HG02623 (cell line): ENCODE data around the gene NPAS2.

ENCODE experiments used
- ATAC-seq: cut with Tn5 transposase; IDR thresholded peaks from one replicate; pipeline ENCODE4 v1.9.1; 2021; ENCODE audit warnings: moderate library complexity; ENCODE audit not compliant: unreplicated experiment

NPAS2 gene

GRCh38 chr2:101004620-101005325 lies 184.8 kb downstream of the NPAS2 start:
- no peak for ATAC-seq

- ATAC-seq, result no peak
Observed at GRCh38 chr2:101006065-101006715, 186.3 kb downstream of the NPAS2 start.

DNA sequence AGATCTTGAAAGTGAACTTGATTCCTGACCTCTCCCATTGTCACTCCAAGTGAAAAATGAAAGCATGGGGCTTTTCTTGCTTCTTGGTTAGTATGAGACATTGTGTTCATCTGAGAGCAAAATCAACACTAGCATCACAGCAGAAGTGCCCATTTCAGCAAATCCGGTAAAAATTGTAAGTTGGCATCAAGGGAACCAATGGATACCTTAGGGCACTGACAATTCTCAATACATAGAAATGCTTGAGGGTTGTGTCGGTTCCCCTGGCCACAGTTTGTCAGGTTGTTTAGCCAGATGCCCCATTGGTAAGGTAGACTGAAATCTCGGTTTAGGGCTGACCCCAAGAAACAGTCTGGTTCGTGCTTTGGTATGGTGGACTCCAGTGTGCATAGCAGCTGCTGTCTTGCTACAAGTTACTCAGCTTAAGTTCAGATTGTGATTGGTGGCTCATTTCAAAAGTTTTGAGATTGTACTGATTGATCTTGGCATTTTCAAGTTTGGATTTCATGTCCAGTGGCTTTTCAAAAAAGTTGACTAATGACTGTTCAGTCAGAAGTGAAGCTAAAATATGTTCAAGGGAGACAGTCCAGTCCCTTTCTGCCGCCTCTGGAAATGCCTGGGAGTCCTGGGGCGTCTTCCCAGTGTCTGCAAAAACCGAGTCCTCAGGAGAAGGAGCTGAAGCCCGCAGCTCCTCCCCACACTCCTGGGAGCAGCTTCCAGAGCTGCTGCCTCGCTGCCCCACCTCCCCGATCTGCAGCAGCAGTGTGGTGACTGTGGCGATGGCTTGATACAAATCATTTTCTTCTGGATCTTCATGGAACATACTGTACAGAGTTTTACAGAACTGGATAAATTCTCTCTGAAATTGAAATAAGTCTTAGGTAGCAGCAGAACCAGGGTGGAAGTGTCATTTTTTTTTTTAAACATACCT lies 187.7 kb downstream of the NPAS2 start:
- no peak for ATAC-seq

DNA sequence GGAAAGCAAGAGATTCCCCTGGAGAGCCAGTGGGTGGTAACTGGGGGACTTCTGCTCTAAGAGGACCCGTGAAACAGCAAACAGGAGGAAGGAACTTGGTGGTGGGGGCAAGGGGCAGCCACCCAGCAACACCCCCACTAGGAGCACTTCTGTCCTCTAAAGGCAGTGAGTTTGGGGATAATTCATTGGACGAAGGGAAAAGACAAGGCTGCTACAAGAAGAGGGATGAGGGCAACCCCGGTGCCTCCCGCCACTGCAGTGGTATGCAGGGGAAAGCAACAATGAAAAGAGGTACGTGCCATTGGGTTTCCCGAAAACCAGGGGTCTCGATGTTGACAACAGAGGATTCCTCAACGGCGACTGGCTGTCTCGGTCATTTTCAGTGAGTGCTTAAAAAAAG lies 191.2 kb downstream of the NPAS2 start:
- ATAC-seq, result no peak

- peak; percentile 93 for ATAC-seq
Observed at GRCh38 chr2:101012054-101012705, 192.2 kb downstream of the NPAS2 start.

DNA sequence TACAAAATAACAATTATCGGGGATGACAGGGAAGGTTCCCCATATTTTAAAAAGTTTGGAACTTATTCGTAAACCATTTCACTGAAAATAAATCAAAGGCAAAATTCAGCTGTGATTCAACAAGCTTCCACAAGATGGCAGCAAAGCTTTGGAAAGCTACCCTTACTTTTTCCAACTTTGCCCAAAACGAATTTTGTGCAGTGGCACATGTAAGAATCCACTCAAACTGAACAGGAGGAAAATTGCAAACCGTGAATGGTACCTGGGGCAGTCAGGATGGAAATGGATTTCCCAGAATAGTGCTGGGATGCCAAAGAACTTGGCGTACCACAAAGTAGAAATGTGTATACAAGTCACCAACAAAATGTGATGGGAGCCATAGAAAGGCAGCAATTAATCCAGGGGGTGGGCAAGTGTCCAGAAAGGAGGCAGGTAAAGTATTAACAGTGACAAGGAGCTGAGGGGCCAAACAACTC lies 192.8 kb downstream of the NPAS2 start:
- ATAC-seq, result no peak

GRCh38 chr2:101014264-101014857 lies 194.4 kb downstream of the NPAS2 start:
- no peak for ATAC-seq

DNA sequence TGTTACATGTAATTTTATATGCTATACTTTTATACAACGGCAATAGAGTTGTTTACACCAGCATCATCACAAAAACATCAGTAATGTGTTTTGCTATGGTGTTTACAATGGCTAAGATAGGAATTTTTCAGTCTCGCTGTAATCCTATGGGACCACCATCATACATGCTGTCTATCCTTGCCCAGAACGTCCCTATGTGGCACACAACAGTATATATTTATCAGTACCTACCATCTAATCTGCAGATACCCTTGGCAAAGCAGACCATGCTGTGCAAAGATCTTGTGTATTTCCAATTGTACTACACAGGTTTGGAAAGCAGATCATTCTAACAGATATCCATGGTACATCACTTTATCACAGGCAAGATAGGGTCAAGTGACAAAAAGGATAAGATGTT lies 197.4 kb downstream of the NPAS2 start:
- ATAC-seq, result no peak

DNA sequence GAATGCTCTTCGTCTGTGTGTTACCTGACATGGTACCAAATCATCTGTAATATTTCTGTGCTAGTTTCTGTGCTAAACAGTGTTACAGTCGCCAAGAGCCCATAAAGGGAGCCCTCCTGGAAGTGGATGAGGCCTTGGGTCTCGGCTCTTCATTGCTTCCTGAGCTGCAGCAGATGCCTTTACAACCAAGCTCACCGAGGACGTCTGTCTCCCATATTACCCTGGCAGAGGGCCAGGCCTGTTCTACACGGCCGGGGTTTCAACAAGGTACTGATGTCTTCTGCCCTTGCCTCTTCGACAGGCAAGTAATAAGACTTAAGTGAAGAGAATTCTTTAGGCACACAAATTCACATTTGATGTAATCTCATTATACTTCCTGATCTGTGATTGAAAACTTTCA lies 199.0 kb downstream of the NPAS2 start:
- no peak for ATAC-seq

DNA sequence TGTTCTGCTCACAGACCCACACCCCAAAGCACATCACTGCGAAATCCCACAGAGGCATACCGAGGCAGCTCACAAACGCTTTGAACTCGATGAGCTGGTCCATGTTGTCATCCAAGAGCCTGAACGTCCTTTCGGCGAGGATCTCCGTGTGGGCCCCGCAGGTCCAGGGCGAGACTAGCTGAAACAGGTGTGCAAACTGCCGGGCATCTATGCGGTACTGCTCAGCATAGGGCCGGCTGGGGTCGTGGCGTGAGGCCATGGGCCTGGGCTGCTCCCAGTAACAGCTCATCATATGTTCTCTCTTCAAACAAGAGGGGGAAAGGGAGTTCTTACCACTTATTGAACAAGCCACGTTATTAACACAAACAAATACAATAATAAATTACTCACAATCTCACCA lies 202.3 kb downstream of the NPAS2 start:
- ATAC-seq, result no peak

DNA sequence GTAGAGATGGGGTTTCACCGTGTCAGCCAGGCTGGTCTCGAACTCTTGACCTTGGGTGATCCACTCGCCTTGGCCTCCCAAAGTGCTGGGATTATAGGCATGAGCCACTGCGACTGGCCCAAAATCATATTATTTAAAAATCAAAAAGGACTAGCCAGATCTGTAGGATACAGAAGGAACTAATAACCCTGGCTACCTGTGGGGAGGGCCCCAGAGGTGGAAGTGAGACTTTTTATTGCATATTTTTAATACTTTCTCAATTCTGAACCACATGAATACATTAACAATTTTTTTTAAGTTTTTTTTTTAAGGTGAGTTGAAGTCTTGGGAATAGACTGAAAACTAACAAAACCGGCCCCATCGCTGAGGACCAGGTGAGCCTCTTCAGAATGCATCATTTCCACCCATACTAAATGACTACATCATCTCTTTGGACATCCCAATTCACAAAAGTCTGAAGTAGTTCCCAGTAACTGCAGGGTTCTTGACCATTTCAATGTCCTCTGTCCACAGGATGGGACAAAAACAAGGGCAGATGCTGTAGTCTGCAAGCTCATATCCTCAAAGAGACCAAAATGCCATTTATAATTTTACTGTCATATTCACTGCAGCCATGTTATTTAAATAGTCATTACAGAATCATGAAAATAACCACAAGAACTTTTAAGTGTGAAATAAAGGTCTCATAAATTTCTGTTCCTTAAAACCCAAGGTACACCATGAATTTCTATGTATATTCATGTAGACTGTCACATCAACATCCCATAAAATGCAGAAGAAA lies 203.6 kb downstream of the NPAS2 start:
- no peak for ATAC-seq

DNA sequence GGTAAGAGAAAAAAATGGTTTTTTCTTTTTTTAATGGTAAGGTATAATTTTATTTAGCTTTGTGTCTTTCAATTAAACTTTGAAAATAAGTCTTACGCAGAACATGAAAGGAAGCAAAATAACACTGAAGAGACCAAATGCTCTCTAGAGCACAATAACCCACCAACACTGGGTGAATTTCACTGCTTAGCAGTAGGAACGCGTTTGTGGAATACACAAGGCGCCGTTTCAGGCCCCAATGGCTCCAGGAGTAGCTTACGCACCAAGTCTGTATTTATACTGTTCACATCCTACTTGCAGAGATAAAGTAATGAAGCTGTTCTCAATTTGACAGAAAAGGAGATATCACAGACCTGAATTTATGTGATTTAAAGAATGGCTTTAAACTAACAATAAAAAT lies 205.6 kb downstream of the NPAS2 start:
- ATAC-seq, result no peak

GRCh38 chr2:101026253-101026701 lies 206.3 kb downstream of the NPAS2 start:
- ATAC-seq, result no peak

DNA sequence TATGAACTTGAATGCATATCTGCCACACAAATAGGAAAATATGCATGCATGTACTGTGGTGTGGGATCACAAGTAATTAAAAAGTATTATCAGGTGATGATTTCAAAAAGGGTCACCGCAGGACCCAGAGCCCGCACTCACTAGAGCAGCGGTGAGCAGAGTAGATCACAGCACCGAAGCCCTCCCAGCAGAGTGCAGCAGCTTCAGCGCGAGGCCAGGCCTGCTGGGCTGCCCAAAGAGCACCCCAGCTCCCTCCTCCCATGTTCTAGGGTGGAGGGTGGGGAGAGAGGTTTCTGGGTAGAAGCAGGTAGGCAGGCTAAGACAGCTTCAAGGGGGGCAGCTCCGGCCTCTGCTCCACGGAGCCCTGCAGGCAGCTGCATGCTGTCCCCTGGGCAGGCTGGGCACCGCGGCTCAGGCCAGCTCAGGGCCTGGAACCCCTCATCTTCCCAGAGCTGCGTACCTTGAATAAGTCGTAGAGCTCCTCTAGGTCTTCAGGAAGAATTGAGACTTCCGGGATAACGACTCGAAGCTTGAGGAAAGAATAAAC lies 207.1 kb downstream of the NPAS2 start:
- no peak for ATAC-seq

GRCh38 chr2:101027852-101028251 lies 207.9 kb downstream of the NPAS2 start:
- ATAC-seq, result no peak

DNA sequence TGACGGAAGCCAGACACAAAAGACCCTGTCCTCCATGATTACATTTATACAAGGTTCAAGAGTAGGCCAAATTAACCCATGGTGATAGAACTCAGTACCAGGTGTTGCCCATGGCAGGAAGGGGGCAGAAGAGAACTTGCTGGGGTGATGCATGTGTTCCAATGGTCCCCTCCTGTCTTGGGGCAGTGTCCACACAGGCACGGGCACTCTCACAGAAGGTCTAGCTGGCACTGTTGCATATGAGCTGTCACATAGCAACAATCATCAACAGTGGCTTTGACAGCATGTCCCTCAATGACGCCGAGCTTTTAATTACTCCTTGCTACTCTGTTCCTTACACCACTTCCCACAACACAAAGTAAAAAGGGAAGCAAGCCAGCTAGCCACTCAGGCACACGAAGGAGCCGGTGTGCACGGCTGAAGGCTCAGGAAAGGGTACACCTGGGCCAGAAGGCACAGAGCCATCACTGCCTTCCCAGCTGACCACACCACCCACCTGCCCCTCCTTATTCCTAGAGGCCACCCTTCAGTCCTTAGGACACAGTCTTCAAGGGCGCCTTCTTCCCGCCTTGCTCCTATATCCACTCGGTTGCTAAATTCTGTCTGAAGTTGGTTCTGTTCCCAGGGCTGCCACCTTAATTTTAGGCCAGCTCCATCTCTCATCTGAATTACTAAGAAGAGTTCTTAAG lies 211.1 kb downstream of the NPAS2 start:
- ATAC-seq, result no peak

- ATAC-seq, result no peak
Observed at GRCh38 chr2:101032084-101032776, 212.3 kb downstream of the NPAS2 start.

- ATAC-seq, result no peak
Observed at GRCh38 chr2:101036562-101036961, 216.6 kb downstream of the NPAS2 start.
